Measurements from ENCODE around the gene KRTAP22-1.

KRTAP22-1 gene

GRCh38 chr21:30600787-30601186 is at the start of gene KRTAP22-1:
Gene KRTAP22-1 (plus strand): TSS chr21:30601087.
- DNase-seq (ENCODE audit: low read depth): no peak

GRCh38 chr21:30552782-30553181 is 48.1 kb upstream of the KRTAP22-1 start:
- no peak for DNase-seq (ENCODE audit: low read depth)

GRCh38 chr21:30555095-30555494 is 45.8 kb upstream of the KRTAP22-1 start:
- no peak for DNase-seq (ENCODE audit: low read depth)

GRCh38 chr21:30561264-30561895 is 39.5 kb upstream of the KRTAP22-1 start, which contains the start of gene KRTAP19-7:
Gene KRTAP19-7 (minus strand): TSS chr21:30561314. CDS start chr21:30561289, 25 bp downstream.
- DNase-seq (ENCODE audit: low read depth): no peak

GRCh38 chr21:30561957-30562356 is 38.9 kb upstream of the KRTAP22-1 start:
- DNase-seq (ENCODE audit: low read depth): no peak

GRCh38 chr21:30563072-30563471 is 37.8 kb upstream of the KRTAP22-1 start:
- no peak for DNase-seq (ENCODE audit: low read depth)

GRCh38 chr21:30563630-30564029 is 37.3 kb upstream of the KRTAP22-1 start:
- DNase-seq (ENCODE audit: low read depth): no peak

GRCh38 chr21:30567617-30568016 is 33.3 kb upstream of the KRTAP22-1 start:
- DNase-seq (ENCODE audit: low read depth): no peak

- no peak for DNase-seq (ENCODE audit: low read depth)
Measured at GRCh38 chr21:30577766-30578165, 23.1 kb upstream of the KRTAP22-1 start.

GRCh38 chr21:30579346-30579745 is 21.5 kb upstream of the KRTAP22-1 start:
- no peak for DNase-seq (ENCODE audit: low read depth)

- no peak for DNase-seq (ENCODE audit: low read depth)
Measured at GRCh38 chr21:30580132-30580531, 20.8 kb upstream of the KRTAP22-1 start.

- DNase-seq (ENCODE audit: low read depth): no peak
Measured at GRCh38 chr21:30582870-30583269, 18.0 kb upstream of the KRTAP22-1 start.

GRCh38 chr21:30590297-30590696 is 10.6 kb upstream of the KRTAP22-1 start, which contains the start of gene KRTAP22-2:
Gene KRTAP22-2 (minus strand): TSS chr21:30590397.
- DNase-seq (ENCODE audit: low read depth): no peak

GRCh38 chr21:30592140-30592539 is 8.7 kb upstream of the KRTAP22-1 start, which contains the start of gene KRTAP6-3:
Gene KRTAP6-3 (plus strand): TSS chr21:30592440. CDS start chr21:30592446, 6 bp downstream.
- DNase-seq (ENCODE audit: low read depth): no peak

- DNase-seq (ENCODE audit: low read depth): no peak
Measured at GRCh38 chr21:30598802-30599201, 2.1 kb upstream of the KRTAP22-1 start, which contains the start of gene KRTAP6-2. Gene KRTAP6-2 (minus strand): TSS chr21:30598902. CDS start chr21:30598874, 28 bp downstream.

GRCh38 chr21:30605968-30606367 is 5.1 kb downstream of the KRTAP22-1 start:
- no peak for DNase-seq (ENCODE audit: low read depth)

- no peak for DNase-seq (ENCODE audit: low read depth)
Measured at GRCh38 chr21:30612132-30612531, 11.2 kb downstream of the KRTAP22-1 start.

GRCh38 chr21:30613836-30614235 is 12.9 kb downstream of the KRTAP22-1 start, which contains the start of gene KRTAP6-1:
Gene KRTAP6-1 (minus strand): TSS chr21:30613930. CDS start chr21:30613904, 26 bp downstream.
- DNase-seq (ENCODE audit: low read depth): no peak

- no peak for DNase-seq (ENCODE audit: low read depth)
Measured at GRCh38 chr21:30615199-30615598, 14.3 kb downstream of the KRTAP22-1 start.

GRCh38 chr21:30616125-30616524 is 15.2 kb downstream of the KRTAP22-1 start, which contains the start of gene KRTAP20-1:
Gene KRTAP20-1 (plus strand): TSS chr21:30616425. CDS start chr21:30616455, 30 bp downstream.
- DNase-seq (ENCODE audit: low read depth): no peak

- DNase-seq (ENCODE audit: low read depth): no peak
Measured at GRCh38 chr21:30620080-30620479, 19.2 kb downstream of the KRTAP22-1 start.

- DNase-seq (ENCODE audit: low read depth): no peak
Measured at GRCh38 chr21:30620522-30620921, 19.6 kb downstream of the KRTAP22-1 start, which contains the start of gene KRTAP20-4. Gene KRTAP20-4 (plus strand): TSS chr21:30620627.

GRCh38 chr21:30623362-30623761 is 22.5 kb downstream of the KRTAP22-1 start:
- no peak for DNase-seq (ENCODE audit: low read depth)

Data from GM04503 (cell line).